ENCODE results near the gene FOCAD.

The FOCAD gene

DNA sequence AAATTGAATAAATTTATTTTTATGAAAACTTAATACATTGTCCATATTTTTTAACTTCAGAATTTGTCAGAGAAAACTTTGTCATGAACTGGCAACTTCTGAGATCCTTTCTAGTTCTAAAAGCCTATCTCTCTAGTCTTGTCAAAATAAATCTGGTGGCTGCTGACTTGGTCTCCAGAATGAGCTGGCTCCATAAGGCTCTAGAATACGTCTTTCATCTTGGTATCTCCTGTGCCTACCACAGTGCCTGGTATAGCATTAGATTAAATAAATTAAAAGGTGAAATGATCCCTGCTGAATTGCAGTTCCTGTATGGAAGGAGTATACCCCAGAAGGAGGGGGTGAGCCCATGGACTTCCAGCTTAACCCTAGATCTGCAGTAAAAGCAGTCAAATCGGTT is 2.6 kb upstream of the FOCAD start:
- no peak for DNase-seq

DNA sequence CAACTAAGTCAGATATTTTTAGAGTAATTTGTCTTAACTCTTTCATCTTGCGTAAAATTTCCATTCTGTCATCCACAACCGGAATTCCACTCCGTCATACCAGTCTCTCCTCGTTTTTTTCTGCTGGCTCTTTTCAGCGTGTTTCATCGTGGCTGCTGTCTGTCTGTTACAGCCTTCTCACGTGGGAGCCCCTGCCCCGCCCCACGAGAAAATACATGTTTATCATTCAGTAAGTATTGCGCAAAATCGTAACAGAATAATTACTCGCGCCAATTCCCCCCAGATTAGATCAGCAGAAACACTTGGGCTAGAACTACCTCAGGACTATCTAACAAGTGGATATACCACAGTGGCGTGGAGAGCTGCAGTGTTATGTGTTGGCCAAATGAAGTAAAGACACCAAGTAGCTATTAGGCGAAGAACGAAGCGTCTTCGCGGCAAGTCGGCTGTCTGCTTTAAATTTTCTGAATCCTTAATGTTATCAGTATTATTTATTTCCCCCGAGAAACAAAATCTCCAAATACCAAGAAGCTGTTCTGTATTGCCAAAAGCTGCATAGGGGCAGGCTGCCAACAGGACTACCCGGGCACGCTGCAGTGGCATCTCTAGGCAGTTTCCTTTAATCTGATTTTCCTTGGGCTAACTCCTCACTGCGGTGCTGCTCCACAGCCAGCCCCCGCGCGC is 566 bp upstream of the FOCAD start:
- peak; percentile 29 for DNase-seq

DNA sequence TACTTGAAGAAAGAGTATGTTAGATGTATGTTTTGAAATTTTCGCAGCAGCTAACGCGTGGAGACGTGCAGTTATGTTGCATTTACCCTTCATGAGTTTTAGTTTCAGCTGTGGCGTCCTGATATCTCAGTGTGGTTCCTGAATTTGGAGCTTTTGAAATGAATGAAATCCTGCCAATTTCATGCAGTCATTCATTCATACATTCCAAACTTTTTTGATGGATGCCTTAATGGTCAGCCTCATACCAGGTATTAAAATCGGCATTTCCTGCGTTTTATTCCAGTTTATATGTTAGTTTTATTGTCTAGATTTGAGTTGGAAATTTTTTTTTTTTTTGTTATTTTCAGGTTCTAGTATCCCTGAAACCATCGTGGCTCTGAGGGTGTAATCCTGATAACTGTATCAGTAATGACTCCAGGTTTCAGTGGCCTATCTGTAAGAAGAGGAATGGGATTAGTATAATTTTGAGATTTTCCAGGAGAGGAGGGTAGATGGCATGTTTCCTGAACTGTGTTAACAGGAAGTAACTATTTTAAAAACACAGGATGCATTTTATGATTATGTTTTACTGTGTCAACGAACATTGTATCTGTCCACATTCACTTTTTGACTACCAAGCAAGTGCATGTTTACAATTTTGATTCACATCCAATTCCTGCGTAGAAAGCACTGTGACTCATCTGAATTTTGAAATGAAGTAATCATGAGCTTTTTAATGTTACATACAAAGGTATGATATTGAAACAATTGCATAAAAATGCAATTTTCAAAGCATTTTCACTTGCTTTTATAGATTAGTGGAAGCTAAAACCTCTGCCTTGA is 1.0 kb downstream of the FOCAD start:
- DNase-seq = no peak

DNA sequence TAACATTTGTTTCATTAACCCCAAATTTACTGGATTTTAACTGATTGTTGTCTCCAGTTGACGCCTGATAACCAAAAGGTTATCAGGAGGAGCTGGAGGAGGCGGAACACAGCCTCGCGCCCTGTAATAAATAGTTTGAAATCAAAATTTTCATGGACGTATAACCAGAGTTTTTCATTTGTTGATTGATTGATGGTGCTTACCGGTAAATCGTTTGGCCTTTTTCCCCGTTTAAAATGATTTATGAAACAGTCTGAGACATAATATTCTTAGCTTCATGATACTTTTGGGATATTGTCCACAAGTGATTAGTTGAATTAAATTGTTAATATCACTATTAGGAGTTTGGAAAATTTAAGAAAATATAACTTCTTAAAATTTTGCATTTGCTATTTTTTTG is 1.7 kb downstream of the FOCAD start:
- DNase-seq = no peak

DNA sequence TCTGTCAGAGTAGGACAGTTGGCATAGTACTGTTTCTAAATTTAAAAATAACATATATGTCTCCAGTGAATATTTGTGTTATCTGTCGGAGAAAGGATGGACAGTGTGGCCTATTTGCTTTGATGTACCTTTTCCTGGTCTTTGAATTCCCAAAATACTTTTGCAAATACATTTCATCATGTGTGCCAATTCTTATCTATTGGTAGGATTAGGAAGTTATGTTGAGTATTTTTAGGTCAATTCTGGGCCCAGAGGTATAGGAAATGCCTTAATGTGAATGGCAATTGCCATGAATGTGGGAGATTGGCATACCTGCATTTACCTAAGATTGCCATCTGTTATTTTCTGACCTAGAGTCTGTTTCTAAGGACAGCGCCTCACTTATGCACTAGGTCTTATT is 5.8 kb downstream of the FOCAD start:
- DNase-seq = no peak

DNA sequence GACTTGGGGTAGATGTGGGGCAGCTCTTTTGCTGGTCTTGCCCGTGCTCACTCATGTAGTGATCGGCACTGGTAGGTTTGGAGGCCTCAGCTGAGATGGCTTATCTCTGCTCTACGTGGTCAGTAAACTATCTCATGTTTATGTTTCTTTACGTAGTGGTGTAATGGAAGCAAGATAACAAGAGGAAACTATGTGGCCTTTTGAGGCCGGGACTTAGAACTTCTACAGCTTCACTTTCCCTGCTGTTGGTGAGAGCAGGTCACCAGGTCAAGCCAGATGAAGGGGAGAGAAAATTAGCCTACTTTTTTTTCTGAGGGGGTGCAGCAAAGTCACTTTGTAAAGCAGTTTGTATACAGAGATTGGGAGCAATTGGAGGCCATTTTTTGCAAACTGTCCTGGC is 8.5 kb downstream of the FOCAD start:
- DNase-seq = no peak

DNA sequence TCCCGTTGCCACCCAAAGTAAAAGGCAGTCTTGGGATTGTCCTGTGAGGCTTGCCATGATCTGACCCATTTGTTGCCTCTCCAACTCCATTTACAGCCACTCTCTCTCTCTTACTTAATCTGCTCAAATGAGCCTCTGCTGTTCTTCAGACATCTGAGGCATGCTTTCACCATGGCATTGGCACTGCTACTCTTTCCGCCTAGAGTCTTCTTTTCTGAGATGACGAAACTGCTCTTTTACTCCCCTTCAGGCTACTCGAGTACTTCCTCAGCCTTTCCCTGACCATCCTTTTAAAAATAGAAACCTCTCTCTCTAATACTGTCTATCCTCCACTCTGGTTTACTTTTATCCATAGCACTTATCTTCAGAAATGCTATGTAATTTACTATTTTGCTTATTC is 9.0 kb downstream of the FOCAD start:
- DNase-seq = no peak

DNA sequence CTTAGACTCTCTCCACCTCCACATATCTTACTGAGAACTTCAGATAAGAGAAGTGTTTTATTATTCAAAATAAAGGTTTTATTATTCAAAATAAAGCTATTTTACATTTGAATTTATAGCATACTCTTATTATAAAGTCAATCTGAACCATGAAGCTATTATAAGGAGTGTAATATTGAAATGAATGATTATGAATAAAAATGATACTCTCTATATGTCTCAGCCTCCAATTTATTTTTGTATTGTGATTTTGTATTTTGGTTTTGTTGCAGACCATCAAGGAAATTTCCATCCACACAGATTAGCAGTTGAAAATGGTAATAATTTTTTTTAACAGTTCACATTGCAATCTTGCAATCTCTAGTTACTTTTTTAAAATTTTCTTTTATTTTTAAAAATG is 10.2 kb downstream of the FOCAD start:
- no peak for DNase-seq

DNA sequence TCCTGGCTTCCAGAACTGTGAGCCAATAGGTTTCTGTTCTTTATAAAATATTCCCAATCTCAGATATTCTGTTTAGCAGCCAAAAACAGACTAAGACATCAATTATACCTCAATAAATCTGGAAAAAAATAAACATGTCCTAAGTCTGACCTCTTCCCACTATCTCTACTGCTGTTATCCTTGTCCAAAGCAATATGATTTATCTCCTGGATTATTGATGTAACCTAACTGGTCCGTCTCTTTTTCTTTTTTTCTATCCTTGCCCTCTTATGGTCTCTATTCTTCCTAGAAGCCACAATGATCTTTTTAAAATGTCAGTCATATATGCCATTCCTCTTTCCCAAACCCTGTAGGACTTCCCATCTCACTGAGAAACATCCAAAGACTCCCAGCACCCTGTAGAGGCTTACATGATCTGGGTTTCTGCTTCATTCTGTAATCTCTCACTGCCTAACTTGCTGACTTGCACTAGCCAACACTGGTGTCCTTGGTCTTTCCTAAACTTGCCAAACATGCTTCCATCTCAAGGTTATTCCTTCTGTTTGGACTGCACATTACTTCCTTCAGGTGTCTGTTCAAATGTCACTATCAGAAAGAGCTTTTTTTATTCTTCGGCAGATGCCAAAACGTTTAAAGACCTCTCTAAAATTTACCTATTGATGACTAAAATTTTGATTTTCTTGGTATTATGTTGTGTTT is 13.1 kb downstream of the FOCAD start:
- no peak for DNase-seq

DNA sequence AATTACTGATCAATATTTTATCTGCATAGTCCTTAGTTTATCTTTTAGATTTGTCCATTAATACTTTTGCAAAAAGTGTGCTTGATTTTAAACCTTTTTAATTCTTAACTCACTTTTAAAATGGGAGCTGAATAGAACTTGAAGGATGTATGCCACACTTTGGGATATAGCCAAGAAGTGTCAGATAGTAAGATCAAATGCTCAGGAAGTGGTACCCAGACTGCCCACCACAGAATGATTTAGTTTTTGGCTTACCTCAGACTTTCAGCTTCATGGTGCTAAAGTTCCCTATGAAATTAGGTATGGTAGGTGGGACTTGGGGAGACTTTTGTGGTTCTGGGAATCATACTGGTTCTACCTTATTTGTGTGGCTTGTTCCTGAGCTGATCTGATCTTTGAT is 14.7 kb downstream of the FOCAD start:
- no peak for DNase-seq

DNA sequence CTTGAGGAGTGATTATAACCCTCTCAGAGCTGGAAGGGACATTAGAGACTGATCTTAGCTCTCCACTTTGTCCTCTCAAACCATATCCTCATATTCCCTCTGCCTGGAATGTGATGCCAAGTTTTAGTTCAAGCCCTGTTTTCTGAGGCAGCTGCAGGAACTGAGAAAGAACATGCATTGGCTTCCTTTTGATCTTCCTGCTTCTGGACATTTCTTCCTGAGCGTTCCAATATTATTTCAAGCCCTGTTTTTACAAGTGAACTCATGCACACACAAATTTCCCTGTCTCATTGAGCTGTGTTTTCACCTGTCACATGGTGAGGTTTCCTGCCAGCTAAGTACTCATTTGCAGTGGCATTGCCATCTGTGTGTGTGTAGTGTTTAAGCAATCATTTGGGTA is 17.0 kb downstream of the FOCAD start:
- DNase-seq = no peak

DNA sequence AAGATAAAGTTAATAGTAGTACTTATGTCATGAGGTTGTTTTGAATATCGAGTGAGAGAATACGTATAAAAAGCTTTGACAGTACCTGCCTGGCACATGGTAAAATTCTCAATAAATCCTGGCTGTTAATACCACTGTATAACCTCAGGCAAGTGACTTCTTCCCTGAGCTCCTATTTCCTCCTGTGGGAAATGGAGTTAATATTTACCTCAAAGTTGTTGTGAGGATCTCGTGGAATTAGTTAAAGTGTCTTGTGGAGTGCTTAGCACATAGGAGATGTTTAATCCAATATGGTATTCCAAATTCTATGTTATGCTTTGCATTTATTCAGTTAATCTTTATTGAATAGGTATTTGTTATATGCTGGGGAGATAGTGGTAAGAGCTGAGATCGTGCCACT is 18.5 kb downstream of the FOCAD start:
- no peak for DNase-seq

DNA sequence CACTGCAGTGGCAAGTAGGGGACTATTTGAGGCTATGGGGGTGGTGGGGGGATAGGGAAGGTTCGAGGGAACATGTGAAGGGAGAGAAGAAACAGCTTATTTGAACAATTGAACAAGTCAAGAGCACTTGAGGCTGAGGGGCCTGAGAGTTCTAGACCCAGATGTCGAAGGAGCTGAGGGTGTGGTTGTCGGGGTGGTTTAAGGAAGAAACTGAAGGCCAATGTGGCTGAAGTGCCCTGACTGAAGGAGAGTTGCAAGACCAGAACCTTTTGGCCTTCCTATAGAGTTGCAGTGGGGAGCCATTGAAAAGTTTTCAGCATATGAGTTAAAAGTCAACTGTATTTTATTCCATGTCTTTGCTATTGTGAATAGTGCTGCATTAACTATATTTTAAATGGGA is 19.1 kb downstream of the FOCAD start:
- no peak for DNase-seq

DNA sequence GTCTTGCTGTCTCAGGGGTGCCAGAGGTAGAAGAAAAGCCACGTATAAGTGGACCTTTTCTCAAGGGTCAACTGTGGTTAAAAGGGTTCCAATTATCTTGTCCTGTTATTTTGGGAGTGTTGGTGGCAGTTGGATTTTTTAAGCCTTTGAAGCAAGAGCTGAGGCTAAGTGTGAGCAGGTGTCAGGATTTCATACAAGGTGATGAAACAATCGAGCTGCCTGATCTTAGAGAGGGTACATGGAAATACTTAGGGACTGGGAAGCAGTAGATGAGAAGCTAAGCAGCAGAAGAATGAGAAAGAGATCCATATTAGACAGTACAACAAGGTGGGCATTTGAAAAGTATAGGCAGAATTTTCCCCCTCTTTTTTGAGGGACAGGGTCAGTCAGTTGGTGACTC is 23.6 kb downstream of the FOCAD start:
- DNase-seq = no peak

DNA sequence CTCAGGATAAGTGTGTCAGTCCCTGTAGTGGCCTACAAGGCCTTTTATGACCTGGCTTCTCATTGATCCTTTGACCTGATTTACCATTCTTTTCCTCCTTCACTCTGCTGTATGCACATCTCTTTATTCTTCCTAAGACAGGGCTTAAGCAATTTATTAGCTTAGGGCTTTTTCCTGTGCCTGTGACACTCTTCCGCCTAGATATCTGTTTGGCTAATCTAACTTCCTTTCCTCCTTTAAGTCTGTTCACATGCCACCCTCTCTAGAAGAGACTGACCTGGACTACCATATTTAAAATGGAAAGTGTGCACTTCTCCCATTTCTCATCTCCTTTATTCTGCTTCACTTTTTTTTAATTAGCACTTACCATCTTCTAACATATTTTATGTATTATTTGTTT is 29.1 kb downstream of the FOCAD start:
- DNase-seq = no peak

DNA sequence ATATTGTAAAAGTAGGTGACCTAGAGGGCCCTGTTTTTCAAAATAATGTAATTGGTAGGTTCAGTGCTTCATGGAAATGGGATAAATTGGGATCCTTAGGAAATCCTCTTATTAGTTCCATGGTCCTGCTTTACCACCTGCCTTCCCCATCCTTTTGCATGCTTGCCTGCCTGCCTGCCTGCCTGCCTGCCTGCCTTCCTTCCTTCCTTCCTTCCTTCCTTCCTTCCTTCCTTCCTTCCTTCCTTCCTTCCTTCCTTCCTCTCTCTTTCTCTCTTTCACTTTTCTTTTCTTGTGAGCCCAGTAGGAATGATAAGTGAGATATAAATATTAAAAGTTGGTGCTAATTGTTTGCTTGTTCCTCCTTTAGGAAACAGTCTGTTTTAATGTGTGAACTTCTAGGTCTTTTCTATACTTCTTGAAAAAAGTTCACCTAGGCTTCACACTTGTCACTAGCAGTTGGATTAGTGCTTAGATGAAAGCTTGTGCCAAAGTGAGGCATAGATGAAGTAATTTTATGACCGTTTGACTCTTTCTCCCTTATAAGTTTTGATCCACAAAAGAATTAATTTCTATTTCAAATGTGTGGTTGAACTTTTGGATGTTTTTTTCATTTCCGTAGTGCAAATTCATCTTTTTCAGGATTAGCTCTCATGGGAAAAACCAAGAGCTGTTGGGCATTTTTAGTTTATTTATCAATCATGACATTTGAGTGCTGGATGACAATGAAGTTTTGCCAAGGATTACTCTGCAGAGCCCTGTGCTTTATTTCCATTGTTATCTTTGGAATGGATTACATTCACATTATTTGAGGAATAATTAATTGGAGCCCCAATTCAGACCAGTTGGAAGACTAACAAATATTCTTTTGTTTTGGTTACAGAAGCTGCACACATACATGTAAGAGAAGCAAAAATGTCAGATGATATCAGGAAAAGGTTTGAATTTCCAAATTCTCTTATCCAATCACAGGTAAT is 30.7 kb downstream of the FOCAD start:
- DNase-seq = no peak

DNA sequence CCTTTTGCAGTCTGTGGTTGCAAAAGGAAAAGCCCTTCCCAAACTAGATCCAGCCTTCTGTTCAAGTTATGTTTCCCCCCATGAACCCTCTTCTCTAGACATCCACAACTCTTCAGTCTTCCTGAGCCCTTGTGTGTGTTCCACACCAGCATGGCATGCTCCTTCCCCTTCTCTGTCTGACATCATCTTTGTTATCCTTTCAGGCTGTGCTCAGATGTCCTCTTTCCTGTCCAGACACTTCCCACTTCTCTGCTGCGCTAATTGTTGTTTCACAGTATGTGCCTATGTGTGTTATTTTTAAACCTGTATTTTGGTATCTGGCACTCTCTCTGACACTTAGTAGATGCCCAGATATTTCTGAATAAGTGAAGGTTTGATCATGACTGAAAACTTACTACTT is 38.2 kb downstream of the FOCAD start:
- DNase-seq = no peak

DNA sequence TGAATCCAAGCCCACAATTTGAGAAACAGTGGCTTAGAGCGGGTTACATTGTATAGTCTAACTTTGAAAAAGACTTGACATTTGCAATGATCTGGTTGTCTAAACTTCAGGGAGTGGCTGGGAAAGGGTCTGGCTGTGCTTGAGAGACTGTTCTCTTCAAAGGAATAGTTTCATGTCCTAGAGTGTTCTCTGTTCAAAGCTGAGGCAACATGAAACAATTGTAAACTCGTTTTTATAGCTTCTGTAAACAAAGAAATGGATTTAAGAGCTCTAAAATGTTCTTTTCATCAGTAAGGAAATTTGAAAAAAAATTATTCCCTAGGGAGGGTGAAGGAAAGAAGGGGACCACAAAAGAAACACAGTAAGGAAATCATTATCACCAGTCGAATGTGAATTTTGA is 41.6 kb downstream of the FOCAD start:
- no peak for DNase-seq

DNA sequence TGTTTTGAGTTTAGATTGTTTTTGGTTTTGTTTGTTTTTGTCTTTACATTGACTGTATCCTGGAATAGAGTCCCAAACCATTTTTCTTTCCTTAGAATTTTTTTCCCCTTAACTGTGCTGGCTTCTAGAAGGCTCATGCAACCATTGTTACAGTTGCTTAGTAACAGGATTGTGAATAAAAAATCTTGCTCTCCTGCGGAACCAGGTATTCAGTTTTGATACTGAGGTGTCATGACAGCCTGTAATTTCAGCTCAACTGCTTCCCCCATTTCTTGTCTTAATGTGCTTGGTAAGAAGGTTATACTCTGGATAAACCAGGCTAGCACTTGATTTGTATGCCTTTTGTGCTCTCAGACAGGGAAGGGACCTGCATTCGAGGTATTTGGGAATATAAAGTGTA is 42.1 kb downstream of the FOCAD start:
- no peak for DNase-seq

DNA sequence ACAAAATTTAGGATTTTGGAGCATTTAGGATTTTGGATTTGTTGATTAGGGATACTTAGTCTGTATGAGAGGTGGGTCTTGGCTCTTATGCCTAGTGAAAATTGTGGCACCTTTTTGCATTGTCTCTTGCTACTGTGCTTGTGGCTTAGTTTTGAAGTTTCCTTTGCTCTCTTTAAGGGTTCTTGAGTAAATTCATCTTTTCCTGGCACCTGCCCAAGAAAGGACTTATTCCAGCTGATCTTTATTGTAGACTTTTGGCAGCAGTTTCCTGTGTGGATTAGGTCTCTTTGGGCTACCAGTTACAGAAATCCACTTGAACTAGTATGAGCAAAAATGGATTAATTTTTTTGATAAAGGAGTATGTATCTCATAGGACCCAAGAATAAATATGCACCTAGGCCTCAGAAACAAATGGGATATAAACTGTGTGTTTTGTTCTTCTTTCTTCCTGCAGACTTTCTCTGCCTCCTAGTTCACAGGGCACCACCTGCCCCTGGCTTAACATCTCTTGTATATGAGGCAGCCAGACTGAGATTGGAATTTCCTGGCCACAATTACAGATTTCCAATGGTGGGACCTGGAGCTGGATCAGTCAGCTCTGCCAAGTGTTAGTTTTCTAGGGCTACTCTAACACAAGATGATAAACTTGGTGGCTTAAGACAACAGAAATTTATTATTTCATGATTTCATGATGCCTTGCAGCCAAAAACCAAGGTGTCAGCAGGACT is 44.6 kb downstream of the FOCAD start:
- no peak for DNase-seq

DNA sequence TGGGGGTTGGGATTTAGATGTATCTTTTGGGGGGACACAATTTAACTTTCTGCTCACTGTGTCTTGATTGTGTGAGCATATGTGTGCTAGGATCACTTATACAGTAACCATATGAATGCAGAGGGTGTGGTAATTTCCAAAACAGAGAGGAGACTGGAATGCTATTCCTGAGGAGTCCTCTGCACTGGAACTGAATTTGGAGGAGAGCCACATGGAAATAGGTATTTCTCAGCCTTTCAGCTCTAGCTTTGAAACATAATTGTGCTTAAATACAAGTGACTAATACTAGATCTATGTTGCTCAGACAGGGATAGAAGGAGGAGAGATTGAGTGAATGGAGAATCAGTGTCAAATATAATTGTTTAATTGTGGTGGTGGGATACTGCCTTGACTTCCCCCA is 45.5 kb downstream of the FOCAD start:
- DNase-seq = no peak

DNA sequence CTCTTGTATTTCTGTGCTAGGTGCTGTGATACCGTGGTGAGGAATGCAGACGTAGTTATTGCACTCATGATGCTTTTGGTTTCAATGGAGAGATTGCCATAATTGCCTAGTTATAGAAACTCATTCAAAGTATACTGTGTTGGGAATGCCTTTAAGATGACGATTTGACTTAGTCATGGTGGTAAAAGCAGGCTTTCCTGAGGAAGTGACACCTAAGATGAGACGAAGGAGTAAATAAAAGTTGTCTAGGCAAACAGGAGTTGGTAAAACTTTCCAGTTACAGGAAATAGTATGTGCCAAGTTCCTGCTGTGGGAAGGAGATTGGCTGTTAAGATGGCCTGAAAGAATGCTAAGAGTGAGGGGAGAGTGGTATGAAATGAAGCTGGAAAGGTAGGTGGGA is 48.1 kb downstream of the FOCAD start:
- no peak for DNase-seq

Data from activated T-cell treated with anti-CD3 and anti-CD28 coated beads for 4 hours (primary cell).